ENCODE measurements around the gene GET3. TPM values are rescaled to one million over a fixed set of nuclear protein-coding genes. Genes with fewer than 3 reads are reported as not detected.

The GET3 gene
- total and polyA plus RNA-seq, 2 donors (not counting 3 experiments of a cell fraction or from before 2014, with no cell fraction given): 74.8 to 197 TPM

- intact Hi-C loops (cut with micrococcal nuclease) (loop anchor here (2.0 to 10.0 kb wide), 2 partner anchors 151 to 319 kb away; partner anchors contain the start of genes CALR, FARSA and LYL1), dilution Hi-C loops (cut with MboI; ENCODE audit: extremely low pct_ligation_motif_present, low sequenced_read_pairs) (no loop called here)
- Histone ChIP-seq H3K79me2 (ENCODE audit: control insufficient read depth, insufficient read depth, low read length) (no peaks in the 10 kb centered on the region), H3K9me1 (replicated peaks; ENCODE audit: control insufficient read depth, extremely low read depth, insufficient read depth, low read length) (no peaks in the 10 kb centered on the region), H3K9ac (replicated peaks; ENCODE audit: extremely low read depth, insufficient read depth, low read length) (peak overlapping the region; percentile 36), H3K4me2 (ENCODE audit: insufficient read depth, low read length) (peak overlapping the region; percentile 17), H3K27me3 (ENCODE audit: control insufficient read depth in 2 of 2, insufficient read depth in 2 of 2, low read length in 2 of 2) (no peaks in the 10 kb centered on the region), H3K9me3 (replicated peaks; ENCODE audit: control insufficient read depth, insufficient read depth, low read length) (no peaks in the 10 kb centered on the region), H3K36me3 (ENCODE audit: control insufficient read depth in 2 of 2, extremely low read depth in 1 of 2, insufficient read depth in 2 of 2, low read length in 2 of 2) (no peaks in the 10 kb centered on the region), H3K4me3 (replicated peaks in 1 of 3; ENCODE audit: insufficient read depth in 1 of 3, low read depth in 1 of 3, low read length in 3 of 3) (peak overlapping the region in 1 of 3 experiments; percentile 39), H4K20me1 (replicated peaks; ENCODE audit: control insufficient read depth, extremely low read depth, insufficient read depth, low read length) (no peaks in the 10 kb centered on the region), H2AFZ (ENCODE audit: low read depth, low read length) (no peak overlapping the region), H3K27ac (ENCODE audit: insufficient read depth, low read depth, low read length) (peak overlapping the region; percentile 72), H3K4me1 (ENCODE audit: control insufficient read depth, extremely low read depth, insufficient read depth, low read length) (peaks cover 24% of the 10 kb centered on the region)
- POLR2A ChIA-PET: interaction anchor here (2.8 kb wide), 1 partner anchor 9 kb away, joined by 73 read pairs; the partner anchor contains the start of gene JUNB
- TSS peak; percentile 59 for BruUV-seq (replicated peaks)
- FAIRE-seq (no peak), DNase-seq (ENCODE audit: low read depth, low spot score) (no peak)
- CTCF ChIA-PET: interaction anchor here (0.7 to 1.2 kb wide), 5 partner anchors 9 to 51 kb away, joined by 3 to 21 read pairs (median 3); partner anchors contain the start of genes JUNB and RTBDN
- no peak for TF ChIP-seq GATA2 (IDR thresholded peaks at IDR 0.05; ENCODE audit: insufficient read depth, insufficient read length, low read depth, low read length)
- TF ChIP-seq EZH2 (IDR thresholded peaks at IDR 0.05; ENCODE audit: borderline replicate concordance, low read depth, low read length, severe bottlenecking): no peak
Observed at GRCh38 chr19:12783291-12783848, 46.1 kb downstream of the GET3 start.

- Histone ChIP-seq H3K9ac (replicated peaks; ENCODE audit: extremely low read depth, insufficient read depth, low read length) (peak overlapping the region; percentile 36), H3K4me3 (replicated peaks in 1 of 3; ENCODE audit: insufficient read depth in 1 of 3, low read depth in 1 of 3, low read length in 3 of 3) (no peak overlapping the region), H4K20me1 (replicated peaks; ENCODE audit: control insufficient read depth, extremely low read depth, insufficient read depth, low read length) (no peaks in the 10 kb centered on the region), H2AFZ (ENCODE audit: low read depth, low read length) (no peak overlapping the region), H3K27ac (ENCODE audit: insufficient read depth, low read depth, low read length) (peak overlapping the region; percentile 72), H3K9me3 (replicated peaks; ENCODE audit: control insufficient read depth, insufficient read depth, low read length) (no peaks in the 10 kb centered on the region), H3K36me3 (ENCODE audit: control insufficient read depth in 2 of 2, extremely low read depth in 1 of 2, insufficient read depth in 2 of 2, low read length in 2 of 2) (no peaks in the 10 kb centered on the region), H3K4me2 (ENCODE audit: insufficient read depth, low read length) (no peak overlapping the region), H3K9me1 (replicated peaks; ENCODE audit: control insufficient read depth, extremely low read depth, insufficient read depth, low read length) (no peaks in the 10 kb centered on the region), H3K79me2 (ENCODE audit: control insufficient read depth, insufficient read depth, low read length) (no peaks in the 10 kb centered on the region), H3K27me3 (ENCODE audit: control insufficient read depth in 2 of 2, insufficient read depth in 2 of 2, low read length in 2 of 2) (no peaks in the 10 kb centered on the region), H3K4me1 (ENCODE audit: control insufficient read depth, extremely low read depth, insufficient read depth, low read length) (peaks cover 24% of the 10 kb centered on the region)
- FAIRE-seq (no peak), DNase-seq (ENCODE audit: low read depth, low spot score) (no peak)
- CTCF ChIA-PET: no interaction called here
- BruUV-seq (replicated peaks): no TSS peak
- intact Hi-C loops (cut with micrococcal nuclease) (loop anchor here (2.0 to 10.0 kb wide), 2 partner anchors 151 to 319 kb away; partner anchors contain the start of genes CALR, FARSA and LYL1), dilution Hi-C loops (cut with MboI; ENCODE audit: extremely low pct_ligation_motif_present, low sequenced_read_pairs) (no loop called here)
- no peak for TF ChIP-seq MYC (IDR thresholded peaks at IDR 0.05; ENCODE audit: low read depth, low read length)
- TF ChIP-seq POLR2A (IDR thresholded peaks at IDR 0.05; ENCODE audit: low read depth, low read length): no peak
- TF ChIP-seq MAX (IDR thresholded peaks at IDR 0.05; ENCODE audit: insufficient read depth, insufficient read length): no peak
- no peak for TF ChIP-seq CTCF (IDR thresholded peaks at IDR 0.05; ENCODE audit: extremely low read depth in 1 of 2, insufficient read depth in 1 of 2, low read depth in 1 of 2, low read length in 2 of 2)
- no peak for TF ChIP-seq JUN (IDR thresholded peaks at IDR 0.05; ENCODE audit: borderline replicate concordance, insufficient read depth, insufficient read length, low read depth)
- TF ChIP-seq POLR2AphosphoS5 (IDR thresholded peaks at IDR 0.05; ENCODE audit: insufficient read depth, low read depth, low read length): no peak
- TF ChIP-seq FOS (IDR thresholded peaks at IDR 0.05; ENCODE audit: borderline replicate concordance, insufficient read depth, low read length): no peak
- TF ChIP-seq EZH2 (IDR thresholded peaks at IDR 0.05; ENCODE audit: borderline replicate concordance, low read depth, low read length, severe bottlenecking): no peak
- no peak for TF ChIP-seq GATA2 (IDR thresholded peaks at IDR 0.05; ENCODE audit: insufficient read depth, insufficient read length, low read depth, low read length)
- POLR2A ChIA-PET: interaction anchor here (2.8 kb wide), 1 partner anchor 8 kb away, joined by 73 read pairs; the partner anchor contains the start of gene JUNB
Observed at GRCh38 chr19:12783849-12784393, 46.6 kb downstream of the GET3 start.

All from endothelial cell of umbilical vein (primary cell).